ENCODE measurements around the gene RABGAP1L. TPM values are rescaled to one million over a fixed set of nuclear protein-coding genes. Genes with fewer than 3 reads are reported as not detected.

The RABGAP1L gene
- total and polyA plus RNA-seq, 2 of the 8 experiments (the other 6 are each of a cell fraction or from before 2014, with no cell fraction given), result 33.3 to 156 TPM

DNA sequence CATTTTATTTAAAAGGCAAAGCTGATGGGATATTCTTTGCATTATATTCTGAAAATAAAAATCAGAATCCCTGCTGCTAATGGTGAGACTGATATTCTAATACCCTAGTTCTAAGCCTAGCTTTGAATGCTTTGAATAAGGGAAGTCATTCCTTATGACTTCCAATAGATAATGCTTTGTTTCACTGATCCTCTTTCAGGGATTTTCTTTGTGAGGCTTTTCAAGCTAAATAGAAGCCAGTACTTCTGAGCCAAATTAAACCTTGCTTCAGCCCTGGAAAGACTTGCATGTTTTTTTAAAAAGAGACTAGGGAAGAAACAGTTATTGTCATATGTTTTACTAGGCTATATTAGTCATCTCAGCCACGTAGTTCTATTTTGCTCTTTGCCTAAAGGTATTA, 771.9 kb downstream of the RABGAP1L start:
- DNase-seq (ENCODE audit: low read depth in 1 of 2, low spot score in 2 of 2), result no peak
- Histone ChIP-seq H3K36me3 (ENCODE audit: control insufficient read depth in 2 of 4, insufficient read depth in 4 of 4, low read length in 3 of 4) (peaks cover 0 to 41% (median 1%) of the 10 kb centered on the region in 4 experiments; a peak in 2 of 8 replicates), H2BK120ac (replicated peaks; ENCODE audit: low read depth, low read length) (no peak overlapping the region), H4K5ac (ENCODE audit: insufficient read length, low read depth, low read length) (no peak overlapping the region), H4K91ac (replicated peaks; ENCODE audit: insufficient read length, low read length) (no peak overlapping the region), H3K9me3 (ENCODE audit: insufficient read depth in 2 of 2, low read depth in 1 of 2, low read length in 1 of 2) (no peaks in the 10 kb centered on the region), H2AFZ (ENCODE audit: low read length) (no peak overlapping the region), H3K79me2 (ENCODE audit: control insufficient read depth in 1 of 2, insufficient read depth in 2 of 2, low read length in 2 of 2) (peaks cover 0 to 95% of the 10 kb centered on the region in 2 experiments; a peak in 3 of 4 replicates), H3K27me3 (replicated peaks in 1 of 4; ENCODE audit: control insufficient read depth in 3 of 4, extremely low read depth in 1 of 4, insufficient read depth in 3 of 4, low read length in 3 of 4) (no peaks in the 10 kb centered on the region), H3K79me1 (ENCODE audit: low read depth, low read length) (peaks cover 4% of the 10 kb centered on the region), H3K18ac (ENCODE audit: extremely low read depth, low read length) (no peak overlapping the region), H4K8ac (ENCODE audit: extremely low read depth, insufficient read depth, low read length) (no peak overlapping the region), H3K23me2 (ENCODE audit: low read depth, low read length) (no peaks in the 10 kb centered on the region), H4K20me1 (replicated peaks in 1 of 2; ENCODE audit: control insufficient read depth in 1 of 2, insufficient read depth in 2 of 2, low read length in 2 of 2) (peaks cover 10 to 11% of the 10 kb centered on the region in 2 experiments), H3K9ac (replicated peaks in 1 of 4; ENCODE audit: extremely low read depth in 1 of 4, low read depth in 3 of 4, low read length in 3 of 4) (no peak overlapping the region), H2BK20ac (ENCODE audit: low read length) (no peak overlapping the region), H2BK12ac (ENCODE audit: low read depth, low read length) (no peak overlapping the region), H2BK5ac (ENCODE audit: low read depth, low read length) (no peak overlapping the region), H3K56ac (replicated peaks; ENCODE audit: insufficient read length, low read depth, low read length) (no peak overlapping the region), H3K4ac (replicated peaks; ENCODE audit: insufficient read length, low read depth, low read length) (no peak overlapping the region), H3K4me2 (ENCODE audit: insufficient read depth in 1 of 2, low read depth in 2 of 2, low read length in 2 of 2) (no peak overlapping the region), H3K23ac (ENCODE audit: insufficient read length) (no peak overlapping the region), H2BK15ac (ENCODE audit: low read length) (no peak overlapping the region), H3K4me1 (replicated peaks in 1 of 4; ENCODE audit: control insufficient read depth in 3 of 4, insufficient read depth in 4 of 4, low read length in 3 of 4) (peaks cover 0 to 9% (median 2%) of the 10 kb centered on the region in 4 experiments; a peak in 3 of 7 replicates), H2AK5ac (ENCODE audit: low read depth, low read length) (no peak overlapping the region), H3K14ac (ENCODE audit: insufficient read length) (no peak overlapping the region), H3K27ac (ENCODE audit: low read depth, low read length) (no peak overlapping the region), H3K4me3 (ENCODE audit: extremely low read depth in 1 of 4, insufficient read depth in 2 of 4, low read depth in 3 of 4, low read length in 4 of 4) (no peak overlapping the region)
- no peak for FAIRE-seq
- ChIA-PET POLR2A (ENCODE audit: partially characterized antibody) (interaction anchor here (0.6 to 1.8 kb wide), 2 partner anchors 12 to 138 kb away, joined by 3 to 4 read pairs; no protein-coding TSS in a partner anchor), CTCF (ENCODE audit: partially characterized antibody) (interaction anchor here (1.7 to 2.2 kb wide), 3 partner anchors 22 to 56 kb away, joined by 6 to 8 read pairs (median 7); no protein-coding TSS in a partner anchor)
- WGBS, 2 experiments (ENCODE audit: extremely low coverage in 1 of 2, insufficient coverage in 1 of 2, insufficient read length in 1 of 2, insufficient replicate concordance in 2 of 2, low coverage in 1 of 2, low lambda C conversion rate in 2 of 2, missing lambda C conversion rate in 1 of 2), result 76% methylated on average over 1 of the region's 1 CpG; no CpG with 5 or more reads in 1 of the 2 experiments
- TF ChIP-seq, protein P1, sequence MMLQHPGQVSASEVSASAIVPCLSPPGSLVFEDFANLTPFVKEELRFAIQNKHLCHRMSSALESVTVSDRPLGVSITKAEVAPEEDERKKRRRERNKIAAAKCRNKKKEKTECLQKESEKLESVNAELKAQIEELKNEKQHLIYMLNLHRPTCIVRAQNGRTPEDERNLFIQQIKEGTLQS (IDR thresholded peaks at IDR 0.05; ENCODE audit: insufficient read depth, low read depth, low read length), result no peak
- TF ChIP-seq CHD2 (IDR thresholded peaks at IDR 0.05; ENCODE audit: low read length) (no peak), JUND (IDR thresholded peaks at IDR 0.05; ENCODE audit: low read length) (no peak), SIX5 (IDR thresholded peaks at IDR 0.05; ENCODE audit: low read depth, low read length) (no peak), TBP (IDR thresholded peaks at IDR 0.05; ENCODE audit: low read depth, low read length) (no peak), KDM5A (IDR thresholded peaks at IDR 0.05; ENCODE audit: low read length) (no peak), POLR2AphosphoS5 (IDR thresholded peaks at IDR 0.05; ENCODE audit: low read depth, low read length) (no peak), POLR2A (IDR thresholded peaks at IDR 0.05; ENCODE audit: control extremely low read depth in 1 of 2, low read depth in 2 of 2, low read length in 2 of 2) (no peak), NANOG (IDR thresholded peaks at IDR 0.05; ENCODE audit: insufficient read depth, low read depth, low read length, poor library complexity, severe bottlenecking) (no peak), GABPA (IDR thresholded peaks at IDR 0.05; ENCODE audit: borderline replicate concordance, insufficient read depth, low read length) (no peak), ATF2 (IDR thresholded peaks at IDR 0.05; ENCODE audit: low read length) (no peak), CHD1 (IDR thresholded peaks at IDR 0.05; ENCODE audit: low read depth, low read length) (no peak), SRF (IDR thresholded peaks at IDR 0.05; ENCODE audit: low read depth, low read length) (no peak)

All from H1 (cell line).